ENCODE data around the gene SLC35F6. TPM values are rescaled to one million over a fixed set of nuclear protein-coding genes. Genes with fewer than 3 reads are reported as not detected.

The SLC35F6 gene
- total and polyA plus RNA-seq, 4 donors: 11.4 to 30.7 (median 19.0) TPM

DNA sequence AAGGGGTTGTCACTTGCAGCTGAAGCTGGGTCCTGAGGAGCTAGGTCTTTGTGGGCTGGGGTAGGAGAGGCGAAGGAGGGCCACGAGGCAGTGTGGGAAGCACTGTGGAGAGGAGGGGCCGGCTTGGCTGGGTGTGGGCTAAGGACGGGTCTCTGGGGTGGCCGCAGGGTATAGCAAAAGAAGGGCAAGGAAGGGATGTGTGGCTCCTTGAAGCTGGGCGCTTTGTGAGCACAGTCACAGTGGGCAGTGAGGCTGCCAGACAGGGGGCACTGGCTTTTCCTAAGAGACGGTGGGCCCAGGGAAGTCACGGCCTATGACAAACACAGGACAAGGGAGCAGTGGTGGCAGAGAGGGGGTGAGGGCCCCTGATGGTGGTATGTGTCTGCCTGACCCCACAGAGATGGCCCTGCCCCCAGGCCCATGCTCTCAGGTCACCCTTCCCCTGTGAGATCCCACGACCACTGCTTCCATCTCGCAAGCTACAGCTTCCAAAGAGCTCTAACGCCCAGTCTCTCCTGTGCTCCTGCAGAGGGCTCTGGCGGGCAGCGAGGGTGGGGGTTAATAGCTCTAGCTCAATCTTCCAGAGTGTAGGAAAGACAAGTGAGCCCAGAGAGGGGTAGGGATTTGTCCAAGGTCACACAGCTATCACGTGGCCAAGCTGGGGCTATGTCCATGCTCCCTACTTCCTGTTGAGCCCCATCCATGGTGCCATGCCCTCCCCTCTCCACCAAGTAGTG is 39.1 kb upstream of the SLC35F6 start:
- WGBS: 88% methylated on average over 14 of the region's 14 CpGs
- H3K27ac ChIP-seq (ENCODE audit: low read depth in 1 of 2, low read length in 2 of 2): peak overlapping the region; percentile 35 to 40
- peaks cover 16 to 38% (median 31%) of the 10 kb centered on the region in 4 donors for H3K4me1 ChIP-seq (ENCODE audit: control insufficient read depth in 4 of 4, insufficient read depth in 4 of 4, low read length in 3 of 4)
- no peak for DNase-seq (ENCODE audit: low spot score)
- no peak overlapping the region for H3K9ac ChIP-seq (ENCODE audit: low read depth in 1 of 2, low read length in 2 of 2)
- peaks cover 0 to 3% (median 0%) of the 10 kb centered on the region in 4 donors for H3K27me3 ChIP-seq (ENCODE audit: control insufficient read depth in 4 of 4, insufficient read depth in 4 of 4, low read length in 3 of 4)
- H3K9me3 ChIP-seq (ENCODE audit: control insufficient read depth in 4 of 4, low read length in 3 of 4): no peaks in the 10 kb centered on the region
- TF ChIP-seq RXRA (IDR thresholded peaks at IDR 0.05) (no peak), YY1 (IDR thresholded peaks at IDR 0.05) (no peak), JUND (IDR thresholded peaks at IDR 0.05) (no peak), TAF1 (conservative IDR thresholded peaks at IDR 0.05) (no peak), RAD21 (IDR thresholded peaks at IDR 0.05) (no peak), FOXA1 (IDR thresholded peaks at IDR 0.05) (no peak), SP1 (IDR thresholded peaks at IDR 0.05) (no peak), FOXA2 (IDR thresholded peaks at IDR 0.05) (no peak), GABPA (IDR thresholded peaks at IDR 0.05 in 1 of 2, conservative IDR thresholded peaks at IDR 0.05 in 1 of 2) (no peak), HNF4G (IDR thresholded peaks at IDR 0.05) (no peak), EGR1 (IDR thresholded peaks at IDR 0.05; ENCODE audit: low read depth in 2 of 2) (no peak), NR2F2 (IDR thresholded peaks at IDR 0.05) (no peak), HNF4A (conservative IDR thresholded peaks at IDR 0.05) (no peak)
- TF ChIP-seq, protein P1, sequence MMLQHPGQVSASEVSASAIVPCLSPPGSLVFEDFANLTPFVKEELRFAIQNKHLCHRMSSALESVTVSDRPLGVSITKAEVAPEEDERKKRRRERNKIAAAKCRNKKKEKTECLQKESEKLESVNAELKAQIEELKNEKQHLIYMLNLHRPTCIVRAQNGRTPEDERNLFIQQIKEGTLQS (IDR thresholded peaks at IDR 0.05): no peak
- TF ChIP-seq, protein P2, sequence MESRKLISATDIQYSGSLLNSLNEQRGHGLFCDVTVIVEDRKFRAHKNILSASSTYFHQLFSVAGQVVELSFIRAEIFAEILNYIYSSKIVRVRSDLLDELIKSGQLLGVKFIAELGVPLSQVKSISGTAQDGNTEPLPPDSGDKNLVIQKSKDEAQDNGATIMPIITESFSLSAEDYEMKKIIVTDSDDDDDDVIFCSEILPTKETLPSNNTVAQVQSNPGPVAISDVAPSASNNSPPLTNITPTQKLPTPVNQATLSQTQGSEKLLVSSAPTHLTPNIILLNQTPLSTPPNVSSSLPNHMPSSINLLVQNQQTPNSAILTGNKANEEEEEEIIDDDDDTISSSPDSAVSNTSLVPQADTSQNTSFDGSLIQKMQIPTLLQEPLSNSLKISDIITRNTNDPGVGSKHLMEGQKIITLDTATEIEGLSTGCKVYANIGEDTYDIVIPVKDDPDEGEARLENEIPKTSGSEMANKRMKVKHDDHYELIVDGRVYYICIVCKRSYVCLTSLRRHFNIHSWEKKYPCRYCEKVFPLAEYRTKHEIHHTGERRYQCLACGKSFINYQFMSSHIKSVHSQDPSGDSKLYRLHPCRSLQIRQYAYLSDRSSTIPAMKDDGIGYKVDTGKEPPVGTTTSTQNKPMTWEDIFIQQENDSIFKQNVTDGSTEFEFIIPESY (IDR thresholded peaks at IDR 0.05): no peak
- TF ChIP-seq, protein P3, sequence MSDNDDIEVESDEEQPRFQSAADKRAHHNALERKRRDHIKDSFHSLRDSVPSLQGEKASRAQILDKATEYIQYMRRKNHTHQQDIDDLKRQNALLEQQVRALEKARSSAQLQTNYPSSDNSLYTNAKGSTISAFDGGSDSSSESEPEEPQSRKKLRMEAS (IDR thresholded peaks at IDR 0.05): no peak
- TF ChIP-seq, protein P4, sequence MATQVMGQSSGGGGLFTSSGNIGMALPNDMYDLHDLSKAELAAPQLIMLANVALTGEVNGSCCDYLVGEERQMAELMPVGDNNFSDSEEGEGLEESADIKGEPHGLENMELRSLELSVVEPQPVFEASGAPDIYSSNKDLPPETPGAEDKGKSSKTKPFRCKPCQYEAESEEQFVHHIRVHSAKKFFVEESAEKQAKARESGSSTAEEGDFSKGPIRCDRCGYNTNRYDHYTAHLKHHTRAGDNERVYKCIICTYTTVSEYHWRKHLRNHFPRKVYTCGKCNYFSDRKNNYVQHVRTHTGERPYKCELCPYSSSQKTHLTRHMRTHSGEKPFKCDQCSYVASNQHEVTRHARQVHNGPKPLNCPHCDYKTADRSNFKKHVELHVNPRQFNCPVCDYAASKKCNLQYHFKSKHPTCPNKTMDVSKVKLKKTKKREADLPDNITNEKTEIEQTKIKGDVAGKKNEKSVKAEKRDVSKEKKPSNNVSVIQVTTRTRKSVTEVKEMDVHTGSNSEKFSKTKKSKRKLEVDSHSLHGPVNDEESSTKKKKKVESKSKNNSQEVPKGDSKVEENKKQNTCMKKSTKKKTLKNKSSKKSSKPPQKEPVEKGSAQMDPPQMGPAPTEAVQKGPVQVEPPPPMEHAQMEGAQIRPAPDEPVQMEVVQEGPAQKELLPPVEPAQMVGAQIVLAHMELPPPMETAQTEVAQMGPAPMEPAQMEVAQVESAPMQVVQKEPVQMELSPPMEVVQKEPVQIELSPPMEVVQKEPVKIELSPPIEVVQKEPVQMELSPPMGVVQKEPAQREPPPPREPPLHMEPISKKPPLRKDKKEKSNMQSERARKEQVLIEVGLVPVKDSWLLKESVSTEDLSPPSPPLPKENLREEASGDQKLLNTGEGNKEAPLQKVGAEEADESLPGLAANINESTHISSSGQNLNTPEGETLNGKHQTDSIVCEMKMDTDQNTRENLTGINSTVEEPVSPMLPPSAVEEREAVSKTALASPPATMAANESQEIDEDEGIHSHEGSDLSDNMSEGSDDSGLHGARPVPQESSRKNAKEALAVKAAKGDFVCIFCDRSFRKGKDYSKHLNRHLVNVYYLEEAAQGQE (IDR thresholded peaks at IDR 0.05): no peak
- TF ChIP-seq, protein P5, sequence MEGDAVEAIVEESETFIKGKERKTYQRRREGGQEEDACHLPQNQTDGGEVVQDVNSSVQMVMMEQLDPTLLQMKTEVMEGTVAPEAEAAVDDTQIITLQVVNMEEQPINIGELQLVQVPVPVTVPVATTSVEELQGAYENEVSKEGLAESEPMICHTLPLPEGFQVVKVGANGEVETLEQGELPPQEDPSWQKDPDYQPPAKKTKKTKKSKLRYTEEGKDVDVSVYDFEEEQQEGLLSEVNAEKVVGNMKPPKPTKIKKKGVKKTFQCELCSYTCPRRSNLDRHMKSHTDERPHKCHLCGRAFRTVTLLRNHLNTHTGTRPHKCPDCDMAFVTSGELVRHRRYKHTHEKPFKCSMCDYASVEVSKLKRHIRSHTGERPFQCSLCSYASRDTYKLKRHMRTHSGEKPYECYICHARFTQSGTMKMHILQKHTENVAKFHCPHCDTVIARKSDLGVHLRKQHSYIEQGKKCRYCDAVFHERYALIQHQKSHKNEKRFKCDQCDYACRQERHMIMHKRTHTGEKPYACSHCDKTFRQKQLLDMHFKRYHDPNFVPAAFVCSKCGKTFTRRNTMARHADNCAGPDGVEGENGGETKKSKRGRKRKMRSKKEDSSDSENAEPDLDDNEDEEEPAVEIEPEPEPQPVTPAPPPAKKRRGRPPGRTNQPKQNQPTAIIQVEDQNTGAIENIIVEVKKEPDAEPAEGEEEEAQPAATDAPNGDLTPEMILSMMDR (IDR thresholded peaks at IDR 0.05; ENCODE audit: low read depth, low read length, missing input control): no peak
- no peak overlapping the region for H3K4me3 ChIP-seq (ENCODE audit: low read depth in 1 of 3, low read length in 3 of 3)
- H3K36me3 ChIP-seq (ENCODE audit: control insufficient read depth in 4 of 4, insufficient read depth in 3 of 4, low read depth in 1 of 4, low read length in 3 of 4): no peaks in the 10 kb centered on the region
